HCT116 (cell line): ENCODE measurements around the gene SLC25A21. TPM values are rescaled to one million over a fixed set of nuclear protein-coding genes. Genes with fewer than 3 reads are reported as not detected.

Experiments
- ATAC-seq: fragments of 200-7000 bp; cut with Tn5 transposase; 2 replicates; pipeline ENCODE4 v1.9.1; 2020; ENCODE audit warnings: mild to moderate bottlenecking, moderate library complexity
- BruUV-seq: library from RNA; stranded (reverse); fragments of 400-500 nt; replicated peaks from 2 replicates; lab custom pipeline; 2021; lab: Mats Ljungman, UMichigan
- CTCF ChIA-PET: fragments of 300-600 bp; sonication (Branson Sonifier 250); formaldehyde crosslinking; loops from one replicate; lab custom pipeline; 2021; ENCODE audit warnings: antibody characterized with exemption; lab: Charles Lee
- POLR2A ChIA-PET: fragments of 300-600, 350-600 bp; sonication (Branson Sonifier 250); formaldehyde crosslinking; loops from one replicate; lab custom pipeline; 2021; ENCODE audit warnings: antibody characterized with exemption; lab: Charles Lee
- RAD21 ChIA-PET, 2 experiments: fragments of 300-600 bp; sonication (Branson Sonifier 250); formaldehyde crosslinking; loops; one replicate each; lab custom pipeline; 2023; ENCODE audit warnings: low total read pairs in 2 of 2; ENCODE audit not compliant: uncharacterized antibody in 2 of 2, unreplicated experiment in 2 of 2, low non-redundant PET in 1 of 2; lab: Charles Lee
- DNase-seq: peaks from one replicate; pipeline ENCODE4 v3.0.0-alpha.2; 2010; ENCODE audit warnings: low read depth, low spot score
- H2AFZ ChIP-seq: fragments of 200-600 bp; shearing (Covaris generic), sonication (generic); 2 replicates; pipeline ENCODE4 v1.6.1; 2017; ENCODE audit warnings: low read depth, mixed run types, mixed read lengths, antibody characterized with exemption, low read length; ENCODE audit not compliant: poor library complexity, severe bottlenecking
- H3K27ac ChIP-seq: 2 replicates; pipeline ENCODE4 v1.5.1; 2012; ENCODE audit warnings: low read depth, low read length
- H3K27me3 ChIP-seq: fragments of 200-600 bp; sonication (generic); 2 replicates; pipeline ENCODE4 v1.6.1; 2016; ENCODE audit warnings: mixed run types, low read length, mixed read lengths; ENCODE audit not compliant: insufficient read depth
- H3K36me3 ChIP-seq, 2 experiments: fragments of 200-500 bp in 1 of 2; fragments of 200-600 bp in 1 of 2; sonication (Bioruptor generic) in 1 of 2; sonication (generic) in 1 of 2; 2 replicates each; pipeline versions ENCODE4 v1.5.1 to v1.6.1; 2014 to 2016; ENCODE audit warnings: low read length in 2 of 2, inconsistent platforms in 1 of 2, mixed read lengths in 1 of 2, mixed run types in 1 of 2; ENCODE audit not compliant: insufficient read depth in 2 of 2, control insufficient read depth in 1 of 2
- H3K4me1 ChIP-seq, 2 experiments: fragments of 200-600 bp in 1 of 2; sonication (generic) in 1 of 2; 2 replicates each; pipeline versions ENCODE4 v1.5.1 to v1.6.1; 2012 to 2017; ENCODE audit warnings: low read length in 2 of 2, inconsistent platforms in 1 of 2, mild to moderate bottlenecking in 1 of 2, mixed read lengths in 1 of 2, mixed run types in 1 of 2, moderate library complexity in 1 of 2; ENCODE audit not compliant: insufficient read depth in 2 of 2, control insufficient read depth in 1 of 2
- H3K4me2 ChIP-seq: fragments of 200-600 bp; sonication (generic); 2 replicates; pipeline ENCODE4 v1.6.1; 2017; ENCODE audit warnings: mixed run types, low read length, mixed read lengths
- H3K4me3 ChIP-seq, 2 experiments: fragments of 200-600 bp in 1 of 2; sonication (generic) in 1 of 2; replicated peaks in 1 of 2; 2 replicates each; pipeline ENCODE4 v1.5.1; 2011 to 2016; ENCODE audit warnings: low read length in 2 of 2, control low read depth in 1 of 2, low read depth in 1 of 2, mild to moderate bottlenecking in 1 of 2, mixed read lengths in 1 of 2, mixed run types in 1 of 2
- H3K79me2 ChIP-seq: fragments of 200-600 bp; sonication (generic); 2 replicates; pipeline ENCODE4 v1.6.1; 2017; ENCODE audit warnings: mild to moderate bottlenecking, mixed run types, low read length, moderate library complexity, mixed read lengths; ENCODE audit not compliant: insufficient read depth
- H3K9ac ChIP-seq: fragments of 200-600 bp; sonication (generic); 2 replicates; pipeline ENCODE4 v1.6.1; 2016; ENCODE audit warnings: low read length, mixed read lengths
- H3K9me2 ChIP-seq: fragments of 200-600 bp; sonication (generic), shearing (Covaris generic); 2 replicates; pipeline ENCODE4 v1.6.1; 2017; ENCODE audit warnings: mixed run types, mild to moderate bottlenecking, moderate library complexity; ENCODE audit not compliant: insufficient read depth
- H3K9me3 ChIP-seq, 2 experiments: fragments of 200-500 bp in 1 of 2; fragments of 200-600 bp in 1 of 2; sonication (Bioruptor generic) in 1 of 2; sonication (generic) in 1 of 2; 2 replicates each; pipeline ENCODE4 v1.6.1; 2014 to 2017; ENCODE audit warnings: low read length in 2 of 2, mixed read lengths in 2 of 2, inconsistent platforms in 1 of 2, low read depth in 1 of 2, mild to moderate bottlenecking in 1 of 2, mixed run types in 1 of 2, moderate library complexity in 1 of 2; ENCODE audit not compliant: control insufficient read depth in 1 of 2, insufficient read depth in 1 of 2
- H4K20me1 ChIP-seq: fragments of 200-600 bp; sonication (generic), shearing (Covaris generic); 2 replicates; pipeline ENCODE4 v1.6.1; 2017; ENCODE audit warnings: mixed run types, mild to moderate bottlenecking, moderate library complexity; ENCODE audit not compliant: insufficient read depth
- ATF3 ChIP-seq: IDR thresholded peaks from 2 replicates; pipeline ENCODE4 v1.6.1; 2012
- CBX3 ChIP-seq: IDR thresholded peaks from 2 replicates; pipeline ENCODE4 v1.6.1; 2012; ENCODE audit warnings: low read depth
- CEBPB ChIP-seq: IDR thresholded peaks from 2 replicates; pipeline ENCODE4 v1.6.1; 2012; ENCODE audit warnings: low read depth
- CTCF ChIP-seq, 3 experiments: fragments of 200-600 bp in 1 of 3; sonication (generic) in 1 of 3; IDR thresholded peaks in 2 of 3; conservative IDR thresholded peaks in 1 of 3; 2 replicates each; pipeline ENCODE4 v1.5.1; 2012 to 2017; ENCODE audit warnings: low read depth in 2 of 3, low read length in 2 of 3, antibody characterized with exemption in 1 of 3, borderline replicate concordance in 1 of 3, control low read depth in 1 of 3, mild to moderate bottlenecking in 1 of 3, mixed read lengths in 1 of 3, mixed run types in 1 of 3, moderate library complexity in 1 of 3; ENCODE audit not compliant: insufficient read depth in 1 of 3
- EGR1 ChIP-seq: IDR thresholded peaks from 2 replicates; pipeline ENCODE4 v1.6.1; 2012; ENCODE audit warnings: low read depth
- ELF1 ChIP-seq: IDR thresholded peaks from 2 replicates; pipeline ENCODE4 v1.6.1; 2012; ENCODE audit warnings: low read depth, borderline replicate concordance
- EZH2 ChIP-seq: fragments of 200-600 bp; sonication (generic); IDR thresholded peaks from 2 replicates; pipeline ENCODE4 v1.6.1; 2017; ENCODE audit warnings: antibody characterized with exemption, mixed run types
- MAX ChIP-seq: IDR thresholded peaks from 2 replicates; pipeline ENCODE4 v1.6.1; 2012
- POLR2A ChIP-seq: IDR thresholded peaks from 2 replicates; pipeline ENCODE4 v1.7.0; 2011; ENCODE audit warnings: borderline replicate concordance; ENCODE audit not compliant: insufficient read depth, insufficient read length; ENCODE audit errors: extremely low read depth
- POLR2AphosphoS5 ChIP-seq: IDR thresholded peaks from 2 replicates; pipeline ENCODE4 v1.6.1; 2011; ENCODE audit warnings: mild to moderate bottlenecking, low read depth, low read length, moderate library complexity
- RAD21 ChIP-seq: IDR thresholded peaks from 2 replicates; pipeline ENCODE4 v1.6.1; 2012; ENCODE audit warnings: low read depth, mild to moderate bottlenecking
- REST ChIP-seq: IDR thresholded peaks from 2 replicates; pipeline ENCODE4 v1.6.1; 2012; ENCODE audit warnings: low read depth
- SIN3A ChIP-seq: IDR thresholded peaks from 2 replicates; pipeline ENCODE4 v1.6.1; 2012; ENCODE audit warnings: low read depth
- SP1 ChIP-seq: IDR thresholded peaks from 2 replicates; pipeline ENCODE4 v1.6.1; 2012; ENCODE audit warnings: low read depth
- SRF ChIP-seq: IDR thresholded peaks from 2 replicates; pipeline ENCODE4 v1.6.1; 2012; ENCODE audit warnings: low read depth
- TCF7L2 ChIP-seq: IDR thresholded peaks from 2 replicates; pipeline ENCODE4 v1.7.0; 2011; ENCODE audit warnings: borderline replicate concordance, inconsistent platforms; ENCODE audit not compliant: insufficient read depth, insufficient read length; ENCODE audit errors: extremely low read depth
- YY1 ChIP-seq: IDR thresholded peaks from 2 replicates; pipeline ENCODE4 v1.6.1; 2011; ENCODE audit warnings: low read length, low read depth, moderate library complexity, mild to moderate bottlenecking; ENCODE audit not compliant: insufficient replicate concordance; ENCODE audit errors: extremely low read depth
- ZBTB33 ChIP-seq: IDR thresholded peaks from 2 replicates; pipeline ENCODE4 v1.6.1; 2011; ENCODE audit warnings: mild to moderate bottlenecking, low read length, moderate library complexity; ENCODE audit not compliant: insufficient replicate concordance; ENCODE audit errors: extremely low read depth
- intact Hi-C: fragments of 100-400 bp; cut with micrococcal nuclease; formaldehyde crosslinking; loops from 2 replicates; pipeline ENCODE4 v1.10.0; 2022
- total RNA-seq: library from RNA; stranded (reverse); gene quantifications from one replicate; pipeline ENCODE4 v1.2.1, GENCODE V29; 2021; ENCODE audit not compliant: unreplicated experiment

The SLC25A21 gene
- total RNA-seq, 1 experiment from 2014 or later: 3.5 TPM

GRCh38 chr14:37056473-37056872, 115.9 kb downstream of the SLC25A21 start:
- CTCF ChIA-PET: interaction anchor here (0.6 kb wide), 1 partner anchor 503 kb away, joined by 3 read pairs; no protein-coding TSS in a partner anchor
- no peak for DNase-seq
- no peak for ATAC-seq

More at GRCh38 chr14:37056473-37056872, 115.9 kb downstream of the SLC25A21 start:
- Histone ChIP-seq H3K4me3 (no peak overlapping the region), H3K27ac (no peak overlapping the region), H3K9me2 (no peaks in the 10 kb centered on the region), H3K9me3 (no peaks in the 10 kb centered on the region), H3K27me3 (no peaks in the 10 kb centered on the region), H3K9ac (no peak overlapping the region), H4K20me1 (no peaks in the 10 kb centered on the region), H3K79me2 (no peaks in the 10 kb centered on the region), H2AFZ (no peak overlapping the region), H3K4me1 (0 out of 4 replicates have a peak, but pooled peaks cover 0 to 4% of the 10 kb centered on the region in 2 experiments), H3K36me3 (no peaks in the 10 kb centered on the region), H3K4me2 (no peak overlapping the region)
- ChIA-PET RAD21 (no interaction called here), POLR2A (no interaction called here)
- BruUV-seq: no TSS peak
- TF ChIP-seq CEBPB: no peak
- TF ChIP-seq ELF1: no peak
- no peak for TF ChIP-seq EZH2
- no peak for TF ChIP-seq RAD21
- no peak for TF ChIP-seq ZBTB33
- TF ChIP-seq SRF: no peak
- TF ChIP-seq CBX3: no peak
- no peak for TF ChIP-seq MAX
- no peak for TF ChIP-seq SIN3A
- no peak for TF ChIP-seq POLR2A
- TF ChIP-seq TCF7L2: no peak
- TF ChIP-seq POLR2AphosphoS5: no peak
- no peak for TF ChIP-seq ATF3
- TF ChIP-seq SP1: no peak
- TF ChIP-seq REST: no peak
- no peak for TF ChIP-seq EGR1
- TF ChIP-seq YY1: no peak
- no peak for TF ChIP-seq CTCF (IDR thresholded peaks at IDR 0.05 in 2 of 3, conservative IDR thresholded peaks at IDR 0.05 in 1 of 3; ENCODE audit: borderline replicate concordance in 1 of 3, insufficient read depth in 1 of 3, low read depth in 2 of 3, low read length in 2 of 3)
- intact Hi-C loops: no loop called here
